IMR-90 (cell line): Measurements from ENCODE around the gene UBE2M. TPM values are rescaled to one million over a fixed set of nuclear protein-coding genes. Genes with fewer than 3 reads are reported as not detected.

ENCODE experiments used
- ATAC-seq: fragments of 200-7000 bp; cut with Tn5 transposase; 2 replicates; pipeline ENCODE4 v1.9.1; 2020; ENCODE audit warnings: low read depth, mild to moderate bottlenecking, moderate library complexity
- BruUV-seq: library from RNA; stranded (reverse); fragments of 400-500 nt; replicated peaks from 2 replicates; lab custom pipeline; 2021; lab: Mats Ljungman, UMichigan
- CTCF ChIA-PET: fragments of 300-600 bp; formaldehyde crosslinking; extraction: SDS; loops from one replicate; lab custom pipeline; 2021; ENCODE audit warnings: antibody characterized with exemption; lab: Yijun Ruan, JAX
- POLR2A ChIA-PET: fragments of 300-600 bp; sonication (Branson Sonifier 250); formaldehyde crosslinking; loops from one replicate; lab custom pipeline; 2022; ENCODE audit warnings: antibody characterized with exemption; ENCODE audit not compliant: unreplicated experiment; lab: Charles Lee
- DNase-seq: peaks from one replicate; pipeline ENCODE4 v3.0.0; 2013
- H2AFZ ChIP-seq: replicated peaks from 2 replicates; pipeline ENCODE3; 2013; ENCODE audit warnings: low read length, mild to moderate bottlenecking; ENCODE audit not compliant: poor library complexity
- H2AK5ac ChIP-seq: 2 replicates; pipeline ENCODE4 v1.6.1; 2013; ENCODE audit warnings: low read depth, low read length, inconsistent platforms
- H2AK9ac ChIP-seq: replicated peaks from 2 replicates; pipeline ENCODE3; 2013; ENCODE audit warnings: mild to moderate bottlenecking, low read depth, low read length, moderate library complexity; ENCODE audit not compliant: poor library complexity
- H2BK120ac ChIP-seq: 2 replicates; pipeline ENCODE4 v1.6.1; 2013; ENCODE audit warnings: low read depth, low read length, inconsistent platforms
- H2BK15ac ChIP-seq: 3 replicates; pipeline ENCODE4 v1.6.1; 2013; ENCODE audit warnings: low read depth, low read length, inconsistent platforms
- H2BK20ac ChIP-seq: 2 replicates; pipeline ENCODE4 v1.6.1; 2013; ENCODE audit warnings: low read depth, mild to moderate bottlenecking, inconsistent platforms, low read length, moderate library complexity
- H2BK5ac ChIP-seq: 2 replicates; pipeline ENCODE4 v1.6.1; 2013; ENCODE audit warnings: mild to moderate bottlenecking, low read depth, low read length, inconsistent platforms; ENCODE audit not compliant: poor library complexity, severe bottlenecking
- H3K14ac ChIP-seq: replicated peaks from 2 replicates; pipeline ENCODE4 v1.6.1; 2013; ENCODE audit warnings: low read depth, low read length, inconsistent platforms
- H3K18ac ChIP-seq: 2 replicates; pipeline ENCODE4 v1.6.1; 2013; ENCODE audit warnings: low read depth, low read length, control low read depth
- H3K23ac ChIP-seq: 2 replicates; pipeline ENCODE4 v1.6.1; 2013; ENCODE audit warnings: low read depth, low read length, inconsistent platforms
- H3K27ac ChIP-seq: 2 replicates; pipeline ENCODE4 v1.5.1; 2013; ENCODE audit warnings: mild to moderate bottlenecking, control low read depth, low read length; ENCODE audit not compliant: insufficient read depth
- H3K27me3 ChIP-seq: 2 replicates; pipeline ENCODE4 v1.6.1; 2013; ENCODE audit warnings: low read length; ENCODE audit not compliant: control insufficient read depth, insufficient read depth
- H3K36me3 ChIP-seq: 2 replicates; pipeline ENCODE4 v1.6.1; 2013; ENCODE audit warnings: low read length, mixed read lengths; ENCODE audit not compliant: control insufficient read depth, insufficient read depth
- H3K4ac ChIP-seq: 2 replicates; pipeline ENCODE4 v1.6.1; 2013; ENCODE audit warnings: low read depth, low read length, inconsistent platforms
- H3K4me1 ChIP-seq: 2 replicates; pipeline ENCODE4 v1.6.1; 2013; ENCODE audit warnings: low read length, mixed read lengths; ENCODE audit not compliant: control insufficient read depth, insufficient read depth
- H3K4me2 ChIP-seq: 2 replicates; pipeline ENCODE4 v1.6.1; 2013; ENCODE audit warnings: low read depth, mild to moderate bottlenecking, control low read depth, low read length, moderate library complexity
- H3K4me3 ChIP-seq: 2 replicates; pipeline ENCODE4 v1.5.1; 2013; ENCODE audit warnings: low read depth, mild to moderate bottlenecking, control low read depth, low read length, moderate library complexity; ENCODE audit not compliant: insufficient read depth
- H3K56ac ChIP-seq: 2 replicates; pipeline ENCODE4 v1.6.1; 2013; ENCODE audit warnings: low read length, inconsistent platforms; ENCODE audit not compliant: insufficient read depth; ENCODE audit errors: extremely low read depth
- H3K79me1 ChIP-seq, 2 experiments: 2 replicates each; pipeline ENCODE4 v1.6.1; 2013; ENCODE audit warnings: low read length in 2 of 2, inconsistent platforms in 1 of 2, low read depth in 1 of 2
- H3K9ac ChIP-seq: 2 replicates; pipeline ENCODE4 v1.6.1; 2013; ENCODE audit warnings: low read depth, low read length, control low read depth
- H3K9me1 ChIP-seq: 2 replicates; pipeline ENCODE4 v1.6.1; 2013; ENCODE audit warnings: low read length, inconsistent platforms; ENCODE audit not compliant: insufficient read depth
- H3K9me3 ChIP-seq: 2 replicates; pipeline ENCODE4 v1.6.1; 2013; ENCODE audit warnings: low read length; ENCODE audit not compliant: control insufficient read depth, insufficient read depth
- H4K20me1 ChIP-seq: 2 replicates; pipeline ENCODE4 v1.6.1; 2013; ENCODE audit warnings: low read length, inconsistent platforms; ENCODE audit not compliant: insufficient read depth
- H4K5ac ChIP-seq: 2 replicates; pipeline ENCODE4 v1.6.1; 2013; ENCODE audit warnings: mild to moderate bottlenecking, low read depth, low read length, control low read depth
- H4K8ac ChIP-seq, 2 experiments: 2 replicates each; pipeline ENCODE4 v1.6.1; 2013; ENCODE audit warnings: low read depth in 2 of 2, low read length in 2 of 2, control low read depth in 1 of 2, inconsistent platforms in 1 of 2
- H4K91ac ChIP-seq: 2 replicates; pipeline ENCODE4 v1.6.1; 2013; ENCODE audit warnings: low read depth, low read length, inconsistent platforms; ENCODE audit not compliant: insufficient read depth
- CEBPB ChIP-seq: IDR thresholded peaks from 2 replicates; pipeline ENCODE4 v1.6.1; 2012; ENCODE audit warnings: low read depth, low read length, improper control_type of control experiment
- CHD1 ChIP-seq: IDR thresholded peaks from 2 replicates; pipeline ENCODE4 v1.6.1; 2012; ENCODE audit warnings: low read depth, low read length, improper control_type of control experiment
- ELK1 ChIP-seq: fragments of 150-350 bp; IDR thresholded peaks from 2 replicates; pipeline ENCODE4 v1.6.1; 2016; ENCODE audit warnings: low read depth, mild to moderate bottlenecking, low read length, moderate library complexity, borderline replicate concordance
- FOS ChIP-seq: fragments of 150-350 bp; IDR thresholded peaks from 2 replicates; pipeline ENCODE4 v1.6.1; 2016; ENCODE audit warnings: low read depth, low read length
- MAZ ChIP-seq: IDR thresholded peaks from 2 replicates; pipeline ENCODE4 v1.6.1; 2012; ENCODE audit warnings: low read depth, mild to moderate bottlenecking, low read length, improper control_type of control experiment, moderate library complexity, borderline replicate concordance
- MXI1 ChIP-seq: IDR thresholded peaks from 2 replicates; pipeline ENCODE4 v1.6.1; 2012; ENCODE audit warnings: low read depth, mild to moderate bottlenecking, low read length, moderate library complexity, borderline replicate concordance
- NFE2L2 ChIP-seq: fragments of 150-350 bp; IDR thresholded peaks from 2 replicates; pipeline ENCODE4 v1.6.1; 2016; ENCODE audit warnings: low read depth, mild to moderate bottlenecking, low read length
- POLR2A ChIP-seq: IDR thresholded peaks from 2 replicates; pipeline ENCODE4 v1.6.1; 2012; ENCODE audit warnings: mild to moderate bottlenecking, low read depth, low read length
- RFX5 ChIP-seq: IDR thresholded peaks from 2 replicates; pipeline ENCODE4 v1.8.0; 2012; ENCODE audit warnings: low read depth, mild to moderate bottlenecking, low read length, moderate library complexity
- WGBS, 2 experiments: methylation state at CpG; one replicate each; pipeline versions ENCODE4 v1.1.5 to v1.1.7; 2013; ENCODE audit warnings: missing lambda C conversion rate in 2 of 2; ENCODE audit not compliant: insufficient read length in 1 of 2; ENCODE audit errors: extremely low coverage in 2 of 2; 5-methylcytosine and 5-hydroxymethylcytosine counted together
- dilution Hi-C: fragments of 300-500 bp; cut with HindIII; formaldehyde crosslinking; loops from one replicate; pipeline ENCODE4 v1.14.3; 2018; ENCODE audit warnings: low sequenced_read_pairs; ENCODE audit not compliant: unreplicated experiment
- in situ Hi-C: fragments of 300-500 bp; cut with MboI; formaldehyde crosslinking; loops from 3 replicates; pipeline ENCODE4 v1.14.3; 2019; ENCODE audit warnings: low sequenced_read_pairs, inconsistent platforms, mixed read lengths
- intact Hi-C: fragments of 100-400 bp; cut with micrococcal nuclease; formaldehyde crosslinking; loops from 2 replicates; pipeline ENCODE4 v1.10.0; 2022
- polyA plus RNA-seq, 3 experiments: library from polyadenylated mRNA; depleted of rRNA; stranded (reverse); fragments of >200 nt; gene quantifications; 2 replicates each; pipeline ENCODE4 v1.2.3, GENCODE V29; 2012; ENCODE audit warnings: low replicate concordance in 1 of 3
- total RNA-seq: library from RNA; depleted of rRNA; stranded (reverse); fragments of >200 nt; gene quantifications from 2 replicates; pipeline ENCODE4 v1.2.3, GENCODE V29; 2012

UBE2M gene
- total and polyA plus RNA-seq, 2 of the 4 experiments (the other 2 are of a cell fraction), result 55.9 to 66.6 TPM

DNA sequence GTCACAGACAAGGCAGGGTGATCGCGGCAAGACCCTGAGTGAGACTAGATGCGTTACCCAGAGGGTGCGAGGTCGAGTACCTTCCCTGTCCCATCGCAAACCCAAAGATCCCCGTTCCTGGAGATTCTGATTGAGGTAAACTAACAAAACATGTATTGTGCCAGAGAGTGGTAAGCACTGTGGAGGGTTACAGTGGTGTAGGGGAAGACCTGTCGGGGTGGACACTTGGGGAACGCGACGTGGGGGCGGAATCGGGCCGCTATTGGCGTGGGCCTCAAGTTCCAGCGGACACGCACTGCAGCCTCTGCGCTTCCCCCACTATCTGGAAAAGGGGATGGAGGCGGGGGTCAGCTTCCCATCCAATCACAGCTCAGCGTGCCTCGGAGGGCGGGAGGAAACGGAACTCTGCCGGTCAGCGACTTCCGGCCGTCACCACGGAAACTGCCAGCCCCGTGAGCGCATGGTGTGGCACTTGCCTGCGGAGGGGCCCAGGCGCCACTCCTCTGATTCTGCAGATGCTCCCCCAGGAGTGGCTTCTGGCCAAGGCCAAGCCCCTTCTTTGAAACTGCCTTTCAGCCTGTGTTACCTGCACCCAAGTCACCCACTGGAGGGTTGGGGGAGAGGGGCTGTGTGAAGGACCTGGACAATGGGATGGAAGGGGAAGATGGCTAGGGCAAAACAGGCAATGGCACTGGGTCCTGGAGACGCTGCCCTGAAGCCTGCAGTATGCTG, 1.0 kb upstream of the UBE2M start:
- peaks cover 10% of the 10 kb centered on the region; the same call in 1 of the 2 replicates for H3K36me3 ChIP-seq
- H4K5ac ChIP-seq, result peak overlapping the region; percentile 95
- peak overlapping the region; percentile 96 for H2BK5ac ChIP-seq
- peak overlapping the region; percentile 99 for H4K91ac ChIP-seq
- H3K9me3 ChIP-seq, result no peaks in the 10 kb centered on the region
- H2AK9ac ChIP-seq, result peak overlapping the region; percentile 100
- peak overlapping the region; percentile 95 for H3K27ac ChIP-seq
- H2AFZ ChIP-seq, result peak overlapping the region; percentile 100
- H4K8ac ChIP-seq, result peak overlapping the region; percentile 100
- dilution Hi-C loops, result no loop called here
- peaks cover 9 to 46% of the 10 kb centered on the region in 2 experiments for H3K79me1 ChIP-seq
- DNase-seq (peak; percentile 89), ATAC-seq (peak; percentile 42)
- no peaks in the 10 kb centered on the region for H3K27me3 ChIP-seq
- intact Hi-C loops, result loop anchor here (1.0 to 2.0 kb wide), 2 partner anchors 13 to 15 kb away; partner anchors contain the start of gene TRIM28
- peak overlapping the region; percentile 99 for H2AK5ac ChIP-seq
- peak overlapping the region; percentile 97 for H3K56ac ChIP-seq
- H2BK120ac ChIP-seq, result peak overlapping the region; percentile 79
- no CpG with 5 or more reads among the region's 33 CpGs for WGBS, 2 experiments
- peak overlapping the region; percentile 80 for H3K18ac ChIP-seq
- in situ Hi-C loops, result no loop called here
- H3K4ac ChIP-seq, result peak overlapping the region; percentile 99
- peak overlapping the region; percentile 91 for H3K4me2 ChIP-seq
- CTCF ChIA-PET, result no interaction called here
- TF ChIP-seq ELK1 (no peak), MXI1 (peak; percentile 73; the same call in 1 of the 2 replicates), CHD1 (peak; percentile 68; the same call in 1 of the 2 replicates), NFE2L2 (no peak), MAZ (peak; percentile 89), CEBPB (no peak), RFX5 (no peak), POLR2A (peak; percentile 82), FOS (no peak)
- H3K9ac ChIP-seq, result peak overlapping the region; percentile 92
- peaks cover 12% of the 10 kb centered on the region for H4K20me1 ChIP-seq
- POLR2A ChIA-PET, result no interaction called here
- peak overlapping the region; percentile 99 for H3K23ac ChIP-seq
- peak overlapping the region; percentile 67; the same call in 1 of the 3 replicates for H2BK15ac ChIP-seq
- peaks cover 22% of the 10 kb centered on the region for H3K9me1 ChIP-seq
- H3K14ac ChIP-seq, result peak overlapping the region; percentile 99
- H3K4me1 ChIP-seq, result peaks cover 26% of the 10 kb centered on the region
- H3K4me3 ChIP-seq, result peak overlapping the region; percentile 59
- BruUV-seq, result no TSS peak
- peak overlapping the region; percentile 32; the same call in 1 of the 2 replicates for H2BK20ac ChIP-seq
